OCI-LY7 (cell line): ENCODE measurements around the gene ENO2. TPM values are rescaled to one million over a fixed set of nuclear protein-coding genes. Genes with fewer than 3 reads are reported as not detected.
A peak's percentile ranks its signal among the peaks of the same experiment; 100 is the strongest.

ENCODE experiments used
- BruUV-seq: library from RNA; stranded (reverse); fragments of 400-500 nt; replicated peaks from 2 replicates; lab custom pipeline; 2021; lab: Mats Ljungman, UMichigan
- CTCF ChIA-PET: fragments of 300-600 bp; sonication (Branson Sonifier 250); formaldehyde crosslinking; loops from one replicate; lab custom pipeline; 2022; ENCODE audit warnings: antibody characterized with exemption; ENCODE audit not compliant: unreplicated experiment; lab: Charles Lee
- POLR2A ChIA-PET: fragments of 300-600 bp; sonication (Branson Sonifier 250); formaldehyde crosslinking; loops from one replicate; lab custom pipeline; 2022; ENCODE audit warnings: antibody characterized with exemption; lab: Charles Lee
- DNase-seq: peaks from one replicate; pipeline ENCODE4 v3.0.0-alpha.2; 2015; ENCODE audit warnings: low spot score
- H2AFZ ChIP-seq: fragments of 200-600 bp; sonication (generic), shearing (Covaris generic); 2 replicates; pipeline ENCODE4 v1.6.1; 2014; ENCODE audit warnings: mild to moderate bottlenecking, antibody characterized with exemption, low read length, moderate library complexity
- H3K27ac ChIP-seq: fragments of 200-600 bp; sonication (generic); 2 replicates; pipeline ENCODE4 v1.5.1; 2014; ENCODE audit warnings: mixed run types, low read depth, mild to moderate bottlenecking, moderate library complexity, low read length, inconsistent platforms; ENCODE audit not compliant: poor library complexity, severe bottlenecking
- H3K36me3 ChIP-seq: fragments of 200-600 bp; sonication (generic); 2 replicates; pipeline ENCODE4 v1.6.1; 2014; ENCODE audit warnings: mild to moderate bottlenecking, antibody characterized with exemption, low read length, moderate library complexity, mixed read lengths; ENCODE audit not compliant: insufficient read depth
- H3K4me1 ChIP-seq: fragments of 200-600 bp; sonication (generic); 2 replicates; pipeline ENCODE4 v1.5.1; 2014; ENCODE audit warnings: mild to moderate bottlenecking, low read length; ENCODE audit not compliant: insufficient read depth, poor library complexity, severe bottlenecking
- H3K4me2 ChIP-seq: fragments of 200-600 bp; sonication (generic); 2 replicates; pipeline ENCODE4 v1.6.1; 2014; ENCODE audit warnings: mild to moderate bottlenecking, low read length
- H3K4me3 ChIP-seq: fragments of 200-600 bp; sonication (generic); 2 replicates; pipeline ENCODE4 v1.5.1; 2014; ENCODE audit warnings: mild to moderate bottlenecking, low read depth, low read length; ENCODE audit not compliant: poor library complexity, severe bottlenecking
- H3K79me2 ChIP-seq: fragments of 200-600 bp; sonication (generic); 2 replicates; pipeline ENCODE4 v1.6.1; 2016; ENCODE audit warnings: low read depth, mild to moderate bottlenecking, low read length, moderate library complexity, mixed read lengths; ENCODE audit not compliant: insufficient read depth
- H3K9me2 ChIP-seq: fragments of 200-600 bp; sonication (generic); 2 replicates; pipeline ENCODE4 v1.6.1; 2016; ENCODE audit warnings: mild to moderate bottlenecking, low read length, mixed read lengths; ENCODE audit not compliant: insufficient read depth
- H3K9me3 ChIP-seq: fragments of 200-600 bp; sonication (generic); 2 replicates; pipeline ENCODE4 v1.6.1; 2014; ENCODE audit warnings: mild to moderate bottlenecking, mixed run types, low read length, mixed read lengths
- H4K20me1 ChIP-seq: fragments of 200-600 bp; sonication (generic); 2 replicates; pipeline ENCODE4 v1.6.1; 2014; ENCODE audit warnings: mild to moderate bottlenecking, antibody characterized with exemption, low read length, moderate library complexity, mixed read lengths; ENCODE audit not compliant: insufficient read depth
- CTCF ChIP-seq: fragments of 200-600 bp; sonication (generic); conservative IDR thresholded peaks from 2 replicates; pipeline ENCODE4 v1.5.1; 2014; ENCODE audit warnings: mild to moderate bottlenecking, antibody characterized with exemption, low read length, moderate library complexity, mixed read lengths
- EZH2phosphoT487 ChIP-seq: fragments of 200-600 bp; sonication (generic); IDR thresholded peaks from 2 replicates; pipeline ENCODE4 v1.6.1; 2018; ENCODE audit warnings: low read depth, borderline replicate concordance, mild to moderate bottlenecking, mixed run types, antibody characterized with exemption, low read length, moderate library complexity, mixed read lengths
- intact Hi-C: fragments of 100-400 bp; cut with micrococcal nuclease; formaldehyde crosslinking; loops from one replicate; pipeline ENCODE4 v1.10.0; 2022; ENCODE audit not compliant: unreplicated experiment
- microRNA-seq: library from miRNA; unstranded; fragments of <30 nt; microRNA quantifications from one replicate; pipeline ENCODE4 v1.2.0, GENCODE V29; 2022; ENCODE audit warnings: borderline replicate concordance
- small RNA-seq: library from RNA; depleted of rRNA; stranded (forward); fragments of <200 nt; gene quantifications from one replicate; pipeline ENCODE3, GENCODE V24; 2014
- total RNA-seq, 2 experiments: library from RNA; depleted of rRNA in 1 of 2; stranded (reverse); fragments of >200 nt in 1 of 2; shearing (Covaris generic) in 1 of 2; gene quantifications; 2 replicates each; pipeline ENCODE4 v1.2.3, GENCODE V29; 2014 to 2022

The ENO2 gene
- total RNA-seq, 2 experiments from 2014 or later, result 24.9 to 89.5 TPM

- ChIA-PET POLR2A (interaction anchor here (0.7 to 2.5 kb wide), 8 partner anchors 9 to 117 kb away, joined by 3 to 43 read pairs (median 3); partner anchors contain the start of genes C12orf57, CDCA3, LPCAT3 and RNU7-1), CTCF (interaction anchor here (1.0 to 1.1 kb wide), 2 partner anchors 18 to 23 kb away, joined by 3 read pairs; no protein-coding TSS in a partner anchor)
- H3K9me3 ChIP-seq, result no peaks in the 10 kb centered on the region
- peak overlapping the region; percentile 79 for H3K4me2 ChIP-seq
- peaks cover 76% of the 10 kb centered on the region for H3K36me3 ChIP-seq
- H3K4me1 ChIP-seq, result peaks cover 61% of the 10 kb centered on the region
- no peaks in the 10 kb centered on the region for H3K9me2 ChIP-seq
- no TSS peak for BruUV-seq
- H4K20me1 ChIP-seq, result 0 out of 2 replicates have a peak, but pooled peaks cover 3% of the 10 kb centered on the region
- no peak overlapping the region for H3K27ac ChIP-seq
- TF ChIP-seq CTCF (no peak), EZH2phosphoT487 (no peak)
- peaks cover 58% of the 10 kb centered on the region for H3K79me2 ChIP-seq
- H2AFZ ChIP-seq, result no peak overlapping the region
- peak overlapping the region; percentile 99 for H3K4me3 ChIP-seq
- no peak for DNase-seq
- intact Hi-C loops, result no loop called here
Measured at GRCh38 chr12:6968426-6968825, 54.0 kb downstream of the ENO2 start.

- intact Hi-C loops, result loop anchor here (1.0 to 5.0 kb wide), 4 partner anchors 33 to 118 kb away; partner anchors contain the start of genes CDCA3 and USP5
- Histone ChIP-seq H3K4me2 (peak overlapping the region; percentile 79), H3K79me2 (peaks cover 66% of the 10 kb centered on the region), H3K9me2 (no peaks in the 10 kb centered on the region), H3K27ac (peak overlapping the region; percentile 64), H3K4me3 (peak overlapping the region; percentile 99), H3K9me3 (no peaks in the 10 kb centered on the region), H3K36me3 (peaks cover 76% of the 10 kb centered on the region), H4K20me1 (0 out of 2 replicates have a peak, but pooled peaks cover 3% of the 10 kb centered on the region), H3K4me1 (peaks cover 70% of the 10 kb centered on the region), H2AFZ (no peak overlapping the region)
- POLR2A ChIA-PET, result interaction anchor here (0.6 to 1.3 kb wide), 3 partner anchors 10 to 218 kb away, joined by 3 to 4 read pairs (median 4); partner anchors contain the start of genes C12orf57 and RNU7-1
- DNase-seq, result no peak
- CTCF ChIA-PET, result no interaction called here
- no peak for TF ChIP-seq EZH2phosphoT487
- no peak for TF ChIP-seq CTCF
- no TSS peak for BruUV-seq
Measured at GRCh38 chr12:6970096-6970527, 55.7 kb downstream of the ENO2 start.

Small RNA genes within 50 kb of the gene (microRNA-seq; reads per million reads assigned to microRNA genes)
- gene MIR141 (105 reads per million, percentile 58 among the genes with 10 or more reads in this experiment), gene MIR200C (701 reads per million, percentile 80 among the genes with 10 or more reads in this experiment)

Small RNA genes within 50 kb of the gene (small RNA-seq; reads per million reads assigned to genes)
- not detected for gene MIR141
- gene MIR200C, result not detected
- gene RNU7-1, result not detected
- 6.8 reads per million, percentile 93 among the genes with 10 or more reads in this experiment for gene SCARNA12

Other genes with a start within 250 kb of the ENO2 start
- gene ZNF384, start 225.2 kb upstream of the ENO2 start, total RNA-seq (2014; rRNA removed; shearing (Covaris generic)), result 48.2 and 48.6 TPM in 2 replicates
- gene ZNF384, start 225.2 kb upstream of the ENO2 start, total RNA-seq (2022), result 95.5 and 109 TPM in 2 replicates
- gene PIANP, start 213.8 kb upstream of the ENO2 start, total RNA-seq (2014; rRNA removed; shearing (Covaris generic)), result 0.98 and 1.2 TPM in 2 replicates
- gene PIANP, start 213.8 kb upstream of the ENO2 start, total RNA-seq (2022), result 15.2 and 15.4 TPM in 2 replicates
- 64.8 and 71.2 TPM in 2 replicates for gene COPS7A, start 190.5 kb upstream of the ENO2 start, total RNA-seq (2014; rRNA removed; shearing (Covaris generic))
- 51.1 and 53.8 TPM in 2 replicates for gene COPS7A, start 190.5 kb upstream of the ENO2 start, total RNA-seq (2022)
- 87.3 and 96.2 TPM in 2 replicates for gene MLF2, start 161.4 kb upstream of the ENO2 start, total RNA-seq (2014; rRNA removed; shearing (Covaris generic))
- gene MLF2, start 161.4 kb upstream of the ENO2 start, total RNA-seq (2022), result 79.7 and 81.3 TPM in 2 replicates
- 6.3 and 7.8 TPM in 2 replicates for gene PTMS, start 148.2 kb upstream of the ENO2 start, total RNA-seq (2014; rRNA removed; shearing (Covaris generic))
- 9.8 and 11.8 TPM in 2 replicates for gene PTMS, start 148.2 kb upstream of the ENO2 start, total RNA-seq (2022)
- 0.19 and 0.62 TPM in 2 replicates for gene LAG3, start 142.1 kb upstream of the ENO2 start, total RNA-seq (2014; rRNA removed; shearing (Covaris generic))
- gene LAG3, start 142.1 kb upstream of the ENO2 start, total RNA-seq (2022), result 0.26 TPM in 1 of 2 replicates, not detected in the other
- gene CD4, start 125.1 kb upstream of the ENO2 start, total RNA-seq (2014; rRNA removed; shearing (Covaris generic)), result not detected in 2 replicates
- not detected in 2 replicates for gene CD4, start 125.1 kb upstream of the ENO2 start, total RNA-seq (2022)
- gene GPR162, start 92.8 kb upstream of the ENO2 start, total RNA-seq (2014; rRNA removed; shearing (Covaris generic)), result not detected in 2 replicates
- not detected in 2 replicates for gene GPR162, start 92.8 kb upstream of the ENO2 start, total RNA-seq (2022)
- 0.54 and 1.0 TPM in 2 replicates for gene P3H3, start 86.2 kb upstream of the ENO2 start, total RNA-seq (2014; rRNA removed; shearing (Covaris generic))
- gene P3H3, start 86.2 kb upstream of the ENO2 start, total RNA-seq (2022), result 0.50 and 0.93 TPM in 2 replicates
- gene GNB3, start 73.7 kb upstream of the ENO2 start, total RNA-seq (2014; rRNA removed; shearing (Covaris generic)), result 3.6 and 5.0 TPM in 2 replicates
- 20.4 and 23.7 TPM in 2 replicates for gene GNB3, start 73.7 kb upstream of the ENO2 start, total RNA-seq (2022)
- 160 and 222 TPM in 2 replicates for gene CDCA3, start 63.3 kb upstream of the ENO2 start, total RNA-seq (2014; rRNA removed; shearing (Covaris generic))
- gene CDCA3, start 63.3 kb upstream of the ENO2 start, total RNA-seq (2022), result 151 and 161 TPM in 2 replicates
- gene USP5, start 62.4 kb upstream of the ENO2 start, total RNA-seq (2014; rRNA removed; shearing (Covaris generic)), result 65.9 and 70.4 TPM in 2 replicates
- gene USP5, start 62.4 kb upstream of the ENO2 start, total RNA-seq (2022), result 112 and 129 TPM in 2 replicates
- gene TPI1, start 47.0 kb upstream of the ENO2 start, total RNA-seq (2014; rRNA removed; shearing (Covaris generic)), result 596 and 608 TPM in 2 replicates
- 519 and 801 TPM in 2 replicates for gene TPI1, start 47.0 kb upstream of the ENO2 start, total RNA-seq (2022)
- gene SPSB2, start 41.3 kb upstream of the ENO2 start, total RNA-seq (2014; rRNA removed; shearing (Covaris generic)), result 7.8 and 8.3 TPM in 2 replicates
- 8.5 and 10.8 TPM in 2 replicates for gene SPSB2, start 41.3 kb upstream of the ENO2 start, total RNA-seq (2022)
- 15.7 and 17.7 TPM in 2 replicates for gene LRRC23, start 9.8 kb upstream of the ENO2 start, total RNA-seq (2014; rRNA removed; shearing (Covaris generic))
- gene LRRC23, start 9.8 kb upstream of the ENO2 start, total RNA-seq (2022), result 19.8 and 20.2 TPM in 2 replicates
- 0.98 and 3.1 TPM in 2 replicates for gene ATN1, start 13.4 kb downstream of the ENO2 start, total RNA-seq (2014; rRNA removed; shearing (Covaris generic))
- 4.9 and 6.7 TPM in 2 replicates for gene ATN1, start 13.4 kb downstream of the ENO2 start, total RNA-seq (2022)
- gene RNU7-1, start 29.2 kb downstream of the ENO2 start, total RNA-seq (2014; rRNA removed; shearing (Covaris generic)), result not detected in 2 replicates
- not detected in 2 replicates for gene RNU7-1, start 29.2 kb downstream of the ENO2 start, total RNA-seq (2022)
- 315 and 319 TPM in 2 replicates for gene C12orf57, start 29.4 kb downstream of the ENO2 start, total RNA-seq (2014; rRNA removed; shearing (Covaris generic))
- gene C12orf57, start 29.4 kb downstream of the ENO2 start, total RNA-seq (2022), result 126 and 130 TPM in 2 replicates
- 37.1 and 42.9 TPM in 2 replicates for gene PTPN6, start 36.8 kb downstream of the ENO2 start, total RNA-seq (2014; rRNA removed; shearing (Covaris generic))
- 110 and 116 TPM in 2 replicates for gene PTPN6, start 36.8 kb downstream of the ENO2 start, total RNA-seq (2022)
- 330 and 358 TPM in 2 replicates for gene PHB2, start 56.1 kb downstream of the ENO2 start, total RNA-seq (2014; rRNA removed; shearing (Covaris generic))
- 379 and 412 TPM in 2 replicates for gene PHB2, start 56.1 kb downstream of the ENO2 start, total RNA-seq (2022)
- 60.4 and 61.7 TPM in 2 replicates for gene EMG1, start 56.3 kb downstream of the ENO2 start, total RNA-seq (2014; rRNA removed; shearing (Covaris generic))
- gene EMG1, start 56.3 kb downstream of the ENO2 start, total RNA-seq (2022), result 82.7 and 99.0 TPM in 2 replicates
- gene LPCAT3, start 103.9 kb downstream of the ENO2 start, total RNA-seq (2014; rRNA removed; shearing (Covaris generic)), result 11.6 and 17.4 TPM in 2 replicates
- 29.7 TPM in 2 replicates for gene LPCAT3, start 103.9 kb downstream of the ENO2 start, total RNA-seq (2022)
- 5.2 and 9.8 TPM in 2 replicates for gene C1S, start 146.1 kb downstream of the ENO2 start, total RNA-seq (2014; rRNA removed; shearing (Covaris generic))
- gene C1S, start 146.1 kb downstream of the ENO2 start, total RNA-seq (2022), result 3.6 and 5.2 TPM in 2 replicates
- gene C1R, start 177.9 kb downstream of the ENO2 start, total RNA-seq (2014; rRNA removed; shearing (Covaris generic)), result not detected in 2 replicates
- 0.30 TPM in 1 of 2 replicates, not detected in the other for gene C1R, start 177.9 kb downstream of the ENO2 start, total RNA-seq (2022)
- gene C1RL, start 194.6 kb downstream of the ENO2 start, total RNA-seq (2014; rRNA removed; shearing (Covaris generic)), result 2.9 and 3.0 TPM in 2 replicates
- 7.3 and 10.4 TPM in 2 replicates for gene C1RL, start 194.6 kb downstream of the ENO2 start, total RNA-seq (2022)
- gene RBP5, start 214.3 kb downstream of the ENO2 start, total RNA-seq (2014; rRNA removed; shearing (Covaris generic)), result not detected in 2 replicates
- 0.70 and 1.4 TPM in 2 replicates for gene RBP5, start 214.3 kb downstream of the ENO2 start, total RNA-seq (2022)
- 17.9 and 34.2 TPM in 2 replicates for gene CLSTN3, start 215.8 kb downstream of the ENO2 start, total RNA-seq (2014; rRNA removed; shearing (Covaris generic))
- 17.3 and 18.5 TPM in 2 replicates for gene CLSTN3, start 215.8 kb downstream of the ENO2 start, total RNA-seq (2022)